Stimulated activated naive CD4-positive, alpha-beta T cell (primary cell): Measurements from ENCODE around the gene NHSL2.
A peak's percentile ranks its signal among the peaks of the same experiment; 100 is the strongest.

Experiments used
- DNase-seq, 6 experiments: peaks; one replicate each; lab custom pipeline; 2025; lab: John Stamatoyannopoulos, UW

Gene NHSL2

DNA sequence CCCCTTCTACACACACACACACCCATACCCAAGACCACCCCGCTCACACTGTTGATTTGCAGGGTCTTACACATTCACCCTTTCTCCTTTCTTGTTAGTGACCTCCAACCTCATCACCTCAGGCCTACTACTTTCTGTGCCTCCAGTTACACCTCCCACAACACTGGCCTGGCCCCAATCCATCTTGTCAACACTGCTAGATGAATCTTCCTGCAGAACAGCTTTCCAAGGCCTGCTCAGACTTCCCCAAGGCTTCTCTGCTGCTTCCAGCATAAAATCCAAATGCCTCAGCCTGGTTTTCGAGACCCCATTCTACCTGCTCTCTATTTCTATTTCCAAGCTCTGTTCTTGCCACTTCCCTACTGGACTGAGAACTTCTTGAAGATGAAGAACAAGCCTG lies 79.9 kb downstream of the NHSL2 start:
- no peak for DNase-seq

DNA sequence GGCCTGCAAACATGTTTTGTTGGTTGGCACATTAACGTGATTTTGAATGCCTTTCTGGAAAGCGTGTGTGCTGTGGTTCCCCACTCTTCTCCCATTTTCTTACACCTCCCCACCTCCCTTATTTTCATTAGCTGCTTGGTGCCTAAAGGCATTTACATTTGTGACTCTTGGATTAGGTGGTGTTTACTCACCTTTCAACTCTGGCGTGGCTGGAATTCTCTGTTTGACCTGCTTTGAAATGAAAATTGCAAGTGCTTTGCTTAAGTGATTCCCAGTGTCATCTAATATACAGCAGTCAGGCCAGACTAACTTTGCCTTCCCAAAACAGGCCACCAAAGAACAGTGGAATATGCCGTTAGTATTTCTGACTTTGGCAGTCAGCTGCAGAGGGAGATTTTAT lies 80.5 kb downstream of the NHSL2 start:
- DNase-seq: no peak

DNA sequence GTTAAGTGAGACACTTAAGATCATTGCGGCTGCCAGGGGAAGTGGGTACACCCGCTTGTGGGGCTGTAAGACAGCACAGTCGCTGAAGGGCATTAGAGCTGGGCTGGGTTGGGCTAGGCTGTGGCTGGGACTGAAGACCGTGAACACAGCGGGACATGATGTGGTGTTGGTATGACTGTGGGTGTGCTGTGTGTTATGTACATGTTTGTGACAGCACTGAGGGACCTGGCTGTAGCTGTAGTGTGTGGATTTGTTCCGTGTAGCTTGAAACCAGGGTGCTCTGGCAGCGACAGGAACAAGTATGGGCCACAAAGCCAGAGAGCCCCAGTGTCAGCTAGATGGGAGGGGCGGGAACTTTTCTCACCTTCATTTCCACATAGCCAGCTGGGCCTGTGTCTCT lies 82.1 kb downstream of the NHSL2 start:
- DNase-seq: peak in 4 of 6 experiments; percentile 1 to 28 (median 22)

DNA sequence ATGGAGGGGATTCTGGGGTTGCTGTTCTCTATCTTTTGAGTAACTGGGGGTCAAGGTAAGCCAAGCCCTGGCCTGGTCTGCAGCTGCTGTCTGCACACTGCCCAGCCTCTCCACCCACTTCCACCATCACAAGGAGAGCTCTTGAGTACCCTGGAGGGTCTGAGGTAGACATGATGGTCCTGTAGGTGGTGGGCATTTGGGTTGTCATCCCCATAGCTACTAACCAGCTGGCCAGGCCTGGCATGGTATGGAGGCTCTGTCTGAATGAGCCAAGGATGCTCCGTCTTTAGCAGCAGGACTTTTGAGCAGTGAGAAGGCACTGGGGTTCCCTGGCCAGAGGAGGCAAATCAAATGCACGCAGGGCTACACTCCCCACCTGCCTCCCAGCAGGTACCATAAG lies 82.7 kb downstream of the NHSL2 start:
- no peak for DNase-seq

DNA sequence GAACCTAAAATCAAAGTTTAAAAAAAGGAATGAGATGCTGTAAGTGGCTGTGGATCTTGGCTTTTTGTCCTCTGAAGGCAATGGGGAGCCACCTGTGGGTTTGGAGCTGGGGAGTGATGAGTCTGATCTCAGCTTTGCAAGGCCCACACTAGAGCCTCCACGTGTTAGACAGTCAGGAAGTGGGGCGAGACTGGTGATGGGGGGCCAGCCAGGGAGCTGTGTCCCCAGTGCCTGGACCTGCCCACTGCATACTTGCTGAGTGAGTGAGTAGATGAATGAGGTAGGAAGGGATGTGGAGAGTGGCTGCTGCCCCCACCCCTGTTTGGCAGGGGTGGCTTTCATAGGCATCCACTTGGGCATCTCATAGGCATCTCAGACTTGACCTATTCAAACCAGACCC lies 84.0 kb downstream of the NHSL2 start:
- DNase-seq: no peak

- DNase-seq: no peak
Observed at GRCh38 chrX:71995122-71995521, 84.5 kb downstream of the NHSL2 start.

DNA sequence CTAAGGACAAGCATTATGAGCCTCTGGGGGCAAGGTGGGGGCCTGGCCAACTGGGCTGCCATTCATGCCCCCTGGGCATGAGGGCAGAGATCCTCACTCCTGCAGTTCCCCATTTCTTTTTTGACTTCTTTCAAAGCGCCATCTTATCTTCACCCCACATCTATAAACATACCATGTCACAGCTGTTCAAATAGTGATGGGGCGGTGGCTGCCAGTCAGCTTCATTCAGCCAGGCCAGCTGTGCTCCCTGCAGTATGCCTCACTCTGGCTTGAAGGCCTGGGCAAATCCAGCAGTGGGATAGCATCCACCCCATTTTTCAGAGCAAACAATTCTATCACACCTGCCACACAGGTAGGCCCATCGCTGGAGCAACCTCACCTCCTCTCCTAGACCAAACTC lies 85.5 kb downstream of the NHSL2 start:
- no peak for DNase-seq

DNA sequence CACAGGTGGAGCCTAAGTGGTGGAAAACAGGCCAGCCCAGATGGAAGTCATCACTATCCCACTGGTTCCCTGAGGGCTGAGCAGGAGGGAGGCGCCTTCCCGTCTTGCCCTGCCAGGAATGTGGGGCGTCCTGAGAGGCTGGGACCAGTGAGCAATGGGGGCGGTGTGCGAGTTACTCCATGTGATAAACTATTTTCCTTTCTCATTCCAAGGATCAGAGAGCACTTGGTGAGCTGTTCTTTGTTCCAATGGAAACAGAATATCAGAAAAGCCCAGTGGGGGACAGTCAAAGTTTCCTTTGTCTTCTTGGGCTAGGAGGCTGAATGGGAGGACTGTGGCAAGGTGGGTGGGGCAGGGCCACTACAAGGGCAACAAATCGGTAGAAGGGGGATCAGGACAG lies 86.2 kb downstream of the NHSL2 start:
- no peak for DNase-seq

- no peak for DNase-seq
Observed at GRCh38 chrX:71997320-71997719, 86.7 kb downstream of the NHSL2 start.

- DNase-seq: peak in 2 of 6 experiments; percentile 6 to 35
Observed at GRCh38 chrX:71998836-71999509, 88.3 kb downstream of the NHSL2 start.

- no peak for DNase-seq
Observed at GRCh38 chrX:71999535-71999934, 88.9 kb downstream of the NHSL2 start.

- DNase-seq: no peak
Observed at GRCh38 chrX:72001471-72001870, 90.8 kb downstream of the NHSL2 start.

DNA sequence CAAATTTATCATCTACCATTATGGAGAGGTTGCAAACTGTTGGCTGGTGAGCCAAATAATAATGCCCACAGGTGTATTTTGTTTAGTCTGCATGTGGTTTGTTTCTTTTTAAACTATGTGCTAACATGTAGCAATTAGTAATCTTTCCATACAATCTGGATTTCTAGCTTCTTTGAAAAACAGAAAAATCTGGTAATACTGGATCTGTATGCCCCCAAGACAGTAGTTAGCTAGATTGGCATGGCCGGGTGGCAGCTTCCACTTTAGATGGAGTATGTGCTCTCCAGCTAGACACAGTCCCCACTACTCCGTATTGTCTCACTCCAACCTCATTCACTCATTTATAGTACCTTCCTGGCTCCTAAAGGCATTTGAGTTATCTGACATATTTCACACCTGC lies 91.3 kb downstream of the NHSL2 start:
- DNase-seq: no peak

DNA sequence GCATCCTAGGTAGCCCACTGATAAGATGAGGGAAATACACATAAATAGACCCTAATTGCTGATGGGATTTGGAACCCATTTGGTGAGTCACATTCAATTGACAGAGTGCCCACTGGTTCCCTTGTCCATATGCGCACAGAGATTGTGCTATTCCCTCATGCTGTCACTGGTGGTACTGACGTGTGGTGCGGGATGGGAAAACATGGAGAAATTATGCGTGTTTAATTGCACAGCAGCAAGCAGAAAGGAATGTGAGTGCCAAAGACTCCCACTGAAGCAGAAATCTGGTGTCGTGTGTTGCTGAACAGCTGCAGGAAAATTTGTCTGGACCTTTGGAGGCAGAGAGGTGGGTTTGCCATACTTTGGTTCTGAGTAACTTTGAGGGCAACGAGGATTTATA lies 92.2 kb downstream of the NHSL2 start:
- DNase-seq: no peak

DNA sequence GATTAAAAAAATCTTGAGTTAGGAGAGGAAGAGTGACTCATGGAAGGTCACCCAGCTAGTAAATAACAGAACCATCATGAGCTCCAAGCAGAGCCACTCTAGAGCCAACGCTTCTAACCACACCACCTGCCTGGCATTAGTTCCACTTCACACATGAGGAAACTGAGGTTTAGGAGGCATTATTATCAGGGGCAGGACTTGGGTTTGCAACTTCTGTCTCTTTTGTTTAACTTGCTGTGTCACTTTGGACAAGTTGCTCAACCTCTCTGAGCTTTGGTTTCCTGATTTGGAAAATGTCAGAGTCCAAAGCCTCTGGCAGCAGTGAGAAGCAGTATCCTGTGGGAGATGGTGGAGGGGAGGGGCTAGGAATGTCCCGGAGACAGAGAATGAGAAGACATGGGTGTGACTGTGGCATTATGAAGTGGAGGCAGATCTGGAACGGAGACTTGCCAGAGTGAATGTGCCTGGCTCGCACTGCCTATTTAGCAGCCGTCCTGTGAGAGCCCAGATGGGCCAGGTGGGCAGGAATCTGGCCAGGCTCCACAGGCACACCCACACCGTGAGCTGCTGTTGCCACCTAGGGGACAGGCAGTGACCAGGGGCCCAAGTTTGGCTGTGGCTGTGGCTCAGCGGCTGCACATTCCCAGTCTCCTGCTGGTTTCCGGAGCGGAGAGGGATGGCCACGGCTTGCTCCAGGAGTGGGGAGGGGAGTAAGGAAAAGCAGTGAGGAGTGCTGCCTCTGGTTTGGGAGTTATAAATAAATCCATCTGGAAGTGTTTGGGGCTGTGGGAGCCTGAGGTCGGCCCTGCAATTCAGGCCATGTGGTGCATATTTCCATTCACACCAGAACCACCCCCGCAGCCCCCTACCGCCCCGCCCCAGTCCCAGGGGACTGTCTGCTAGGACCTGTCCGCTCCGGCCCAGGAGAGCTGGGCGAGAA lies 93.4 kb downstream of the NHSL2 start:
- no peak for DNase-seq

DNA sequence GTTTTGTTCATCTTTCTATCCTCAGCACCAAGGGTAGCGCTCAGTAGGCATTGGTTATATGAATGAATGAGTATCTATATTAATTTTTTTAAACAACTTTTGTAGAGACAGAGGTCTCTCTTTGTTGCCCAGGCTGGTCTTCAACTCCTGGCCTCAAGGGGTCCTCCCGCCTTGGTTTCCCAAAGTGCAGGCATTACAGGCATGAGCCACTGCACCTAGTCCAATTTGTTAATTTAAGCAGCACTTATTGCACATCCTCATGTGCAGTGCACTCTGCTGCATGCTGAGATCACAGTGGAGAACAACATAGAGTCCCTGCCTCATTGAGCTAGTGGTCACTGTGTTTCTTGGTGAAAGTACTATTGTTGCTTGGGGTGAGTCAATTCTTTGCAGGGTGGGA lies 94.4 kb downstream of the NHSL2 start:
- DNase-seq: no peak

- DNase-seq: no peak
Observed at GRCh38 chrX:72006461-72006860, 95.8 kb downstream of the NHSL2 start.

DNA sequence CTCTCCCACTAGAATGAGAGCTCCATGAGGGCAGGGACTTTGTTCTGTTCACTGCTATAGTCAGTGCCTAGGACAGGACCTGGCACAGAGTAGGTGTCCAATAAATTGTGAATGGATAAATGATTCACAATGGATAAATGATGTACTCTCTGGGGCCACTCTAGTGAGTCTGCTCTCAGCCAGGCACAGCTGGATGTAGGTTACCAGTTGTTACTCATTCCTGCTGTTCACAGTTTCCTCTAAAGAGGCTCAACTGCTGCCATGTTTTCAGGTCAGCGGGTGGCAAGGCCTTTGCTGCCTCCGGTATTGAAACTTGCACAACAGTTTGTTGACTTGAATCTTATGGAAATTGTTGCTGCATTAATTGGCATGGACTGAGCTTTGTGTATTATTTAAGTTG lies 99.1 kb downstream of the NHSL2 start:
- no peak for DNase-seq

GRCh38 chrX:72011734-72012133 lies 101.1 kb downstream of the NHSL2 start:
- no peak for DNase-seq

DNA sequence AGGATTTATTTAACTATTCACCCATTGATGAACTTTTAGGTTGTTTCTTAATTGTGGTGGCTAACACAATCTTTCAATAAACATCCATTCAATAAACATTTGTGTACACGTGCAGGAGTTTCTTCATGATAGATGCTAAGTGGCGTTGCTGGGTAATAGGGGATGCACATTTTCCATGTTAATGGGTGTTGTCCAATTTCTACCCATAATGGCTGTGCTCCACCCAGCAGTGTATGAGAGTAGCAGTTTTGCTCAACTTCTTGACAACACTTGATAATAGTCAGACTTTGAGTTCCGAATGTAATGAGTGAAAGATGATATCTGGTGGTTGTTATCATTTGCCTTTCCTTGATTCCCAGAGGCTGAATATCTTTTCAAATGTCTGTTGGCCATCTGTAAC lies 104.7 kb downstream of the NHSL2 start:
- no peak for DNase-seq

DNA sequence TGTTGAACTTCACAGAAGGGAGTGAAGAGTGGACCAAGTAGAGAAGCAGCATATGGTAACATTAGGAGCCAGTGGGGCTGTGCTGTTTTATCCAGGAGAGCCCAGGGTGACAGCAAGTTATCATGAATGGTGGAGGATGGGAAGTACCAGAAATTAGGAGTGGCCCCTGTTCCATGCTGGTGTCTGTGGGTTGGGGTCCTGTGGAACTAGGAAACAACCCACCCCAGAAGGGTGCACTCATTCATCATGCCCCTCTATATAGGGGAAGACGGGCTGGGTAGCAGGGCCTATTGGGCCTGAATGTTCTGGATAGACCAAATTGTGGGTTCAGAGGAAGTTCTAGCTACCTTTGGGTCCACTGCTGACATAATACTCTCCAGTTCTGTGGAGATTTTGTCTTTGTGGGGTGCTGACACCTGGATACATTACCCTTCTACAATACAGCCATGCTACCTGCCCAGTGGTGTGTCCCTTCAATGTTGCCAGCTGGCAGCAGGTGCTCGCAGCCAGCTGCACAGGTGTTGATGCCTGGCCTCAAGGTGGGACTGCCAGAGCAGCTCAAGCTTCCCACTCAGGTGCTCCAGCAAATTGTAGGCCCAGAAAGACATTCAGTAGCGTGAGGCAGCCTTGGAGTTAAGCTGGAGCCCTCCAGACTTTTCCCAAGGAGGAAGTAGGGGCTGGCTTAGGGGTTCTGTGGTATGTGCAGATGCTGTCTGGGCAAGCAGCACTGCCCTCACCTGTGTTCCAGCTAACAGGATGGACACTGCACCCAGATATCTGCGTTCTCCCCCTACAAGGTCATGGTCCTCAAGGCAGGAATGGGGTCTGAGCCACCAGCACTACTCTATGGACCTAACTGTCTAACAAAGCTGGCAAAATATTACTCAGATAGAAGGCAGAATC lies 106.5 kb downstream of the NHSL2 start:
- no peak for DNase-seq
